ENCODE measurements around the gene MAP4K4. TPM values are rescaled to one million over a fixed set of nuclear protein-coding genes. Genes with fewer than 3 reads are reported as not detected.

MAP4K4 gene
- total RNA-seq, 2 experiments from 2014 or later: 92.8 to 94.0 TPM

DNA sequence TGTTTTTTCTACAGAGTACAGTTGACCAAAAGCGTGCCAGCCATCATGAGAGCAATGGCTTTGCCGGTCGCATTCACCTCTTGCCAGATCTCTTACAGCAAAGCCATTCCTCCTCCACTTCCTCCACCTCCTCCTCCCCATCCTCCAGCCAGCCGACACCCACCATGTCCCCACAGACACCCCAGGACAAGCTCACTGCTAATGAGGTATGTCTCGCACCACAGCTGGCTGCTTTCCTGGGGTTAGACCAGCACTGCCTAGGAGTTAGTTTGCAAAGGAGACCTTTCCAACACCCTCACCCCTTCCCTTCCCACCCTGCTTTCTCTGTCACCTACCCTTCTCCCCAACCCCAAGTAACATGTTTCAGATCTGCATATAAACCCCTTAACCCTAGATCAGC is 174.0 kb downstream of the MAP4K4 start:
- Histone ChIP-seq H3K27me3 (ENCODE audit: control insufficient read depth in 1 of 2, insufficient read depth in 2 of 2, low read length in 2 of 2) (no peaks in the 10 kb centered on the region), H3K9me3 (ENCODE audit: control insufficient read depth in 1 of 2, insufficient read depth in 1 of 2, low read length in 2 of 2) (no peaks in the 10 kb centered on the region), H3K27ac (ENCODE audit: low read depth in 1 of 2, low read length in 2 of 2) (no peak overlapping the region), H3K36me3 (ENCODE audit: insufficient read depth, low read length) (peaks cover 96% of the 10 kb centered on the region), H3K4me3 (ENCODE audit: low read length) (no peak overlapping the region), H3K4me1 (ENCODE audit: insufficient read depth, low read length) (no peaks in the 10 kb centered on the region)
- Mint-ChIP-seq H3K36me3 (ENCODE audit: low read depth) (peaks cover 99% of the 10 kb centered on the region), H3K9me3 (no peaks in the 10 kb centered on the region), H3K27me3 (no peaks in the 10 kb centered on the region), H3K4me3 (no peak overlapping the region), H3K4me1 (ENCODE audit: low read depth) (no peaks in the 10 kb centered on the region), H3K27ac (no peak overlapping the region)
- ATAC-seq (ENCODE audit: poor library complexity) (no peak), DNase-seq (no peak)
- TF ChIP-seq, protein P1, sequence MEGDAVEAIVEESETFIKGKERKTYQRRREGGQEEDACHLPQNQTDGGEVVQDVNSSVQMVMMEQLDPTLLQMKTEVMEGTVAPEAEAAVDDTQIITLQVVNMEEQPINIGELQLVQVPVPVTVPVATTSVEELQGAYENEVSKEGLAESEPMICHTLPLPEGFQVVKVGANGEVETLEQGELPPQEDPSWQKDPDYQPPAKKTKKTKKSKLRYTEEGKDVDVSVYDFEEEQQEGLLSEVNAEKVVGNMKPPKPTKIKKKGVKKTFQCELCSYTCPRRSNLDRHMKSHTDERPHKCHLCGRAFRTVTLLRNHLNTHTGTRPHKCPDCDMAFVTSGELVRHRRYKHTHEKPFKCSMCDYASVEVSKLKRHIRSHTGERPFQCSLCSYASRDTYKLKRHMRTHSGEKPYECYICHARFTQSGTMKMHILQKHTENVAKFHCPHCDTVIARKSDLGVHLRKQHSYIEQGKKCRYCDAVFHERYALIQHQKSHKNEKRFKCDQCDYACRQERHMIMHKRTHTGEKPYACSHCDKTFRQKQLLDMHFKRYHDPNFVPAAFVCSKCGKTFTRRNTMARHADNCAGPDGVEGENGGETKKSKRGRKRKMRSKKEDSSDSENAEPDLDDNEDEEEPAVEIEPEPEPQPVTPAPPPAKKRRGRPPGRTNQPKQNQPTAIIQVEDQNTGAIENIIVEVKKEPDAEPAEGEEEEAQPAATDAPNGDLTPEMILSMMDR (IDR thresholded peaks at IDR 0.05): no peak
- ChIA-PET POLR2A (no interaction called here), CTCF (no interaction called here)
- intact Hi-C loops (cut with DNase I, micrococcal nuclease): no loop called here

DNA sequence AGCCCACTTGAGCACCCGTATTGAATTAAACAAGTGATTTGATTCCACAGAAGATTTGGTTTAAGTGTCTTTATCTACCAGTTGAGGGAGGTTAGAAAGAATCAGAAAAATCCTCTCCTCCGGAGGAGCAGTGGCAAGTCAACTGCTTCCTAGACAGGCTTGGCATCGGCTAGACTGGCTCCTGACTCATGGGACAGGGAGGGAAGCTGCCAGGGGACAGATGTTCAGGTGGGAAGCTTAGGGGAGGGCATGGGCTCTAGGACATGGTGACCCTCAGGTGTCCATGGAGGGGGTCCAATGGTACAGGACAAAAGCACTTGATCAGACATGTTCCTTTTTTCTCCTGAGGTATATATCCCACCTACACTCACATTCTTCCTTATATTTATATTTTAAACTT is 175.0 kb downstream of the MAP4K4 start:
- H3K4me3 ChIP-seq (ENCODE audit: low read length): no peak overlapping the region
- Mint-ChIP-seq H3K9me3 (no peaks in the 10 kb centered on the region), H3K27me3 (no peaks in the 10 kb centered on the region), H3K27ac (peak overlapping the region; percentile 33), H3K36me3 (ENCODE audit: low read depth) (peaks cover 99% of the 10 kb centered on the region), H3K4me1 (ENCODE audit: low read depth) (no peaks in the 10 kb centered on the region), H3K4me3 (no peak overlapping the region)
- ChIA-PET POLR2A (no interaction called here), CTCF (no interaction called here)
- ATAC-seq (ENCODE audit: poor library complexity): no peak
- H3K9me3 ChIP-seq (ENCODE audit: control insufficient read depth in 1 of 2, insufficient read depth in 1 of 2, low read length in 2 of 2): no peaks in the 10 kb centered on the region
- H3K27ac ChIP-seq (ENCODE audit: low read depth in 1 of 2, low read length in 2 of 2): no peak overlapping the region
- TF ChIP-seq, protein P1 (IDR thresholded peaks at IDR 0.05): no peak
- no peaks in the 10 kb centered on the region for H3K4me1 ChIP-seq (ENCODE audit: insufficient read depth, low read length)
- intact Hi-C loops (cut with DNase I, micrococcal nuclease): no loop called here
- peaks cover 94% of the 10 kb centered on the region for H3K36me3 ChIP-seq (ENCODE audit: insufficient read depth, low read length)
- H3K27me3 ChIP-seq (ENCODE audit: control insufficient read depth in 1 of 2, insufficient read depth in 2 of 2, low read length in 2 of 2): no peaks in the 10 kb centered on the region
- DNase-seq: no peak

DNA sequence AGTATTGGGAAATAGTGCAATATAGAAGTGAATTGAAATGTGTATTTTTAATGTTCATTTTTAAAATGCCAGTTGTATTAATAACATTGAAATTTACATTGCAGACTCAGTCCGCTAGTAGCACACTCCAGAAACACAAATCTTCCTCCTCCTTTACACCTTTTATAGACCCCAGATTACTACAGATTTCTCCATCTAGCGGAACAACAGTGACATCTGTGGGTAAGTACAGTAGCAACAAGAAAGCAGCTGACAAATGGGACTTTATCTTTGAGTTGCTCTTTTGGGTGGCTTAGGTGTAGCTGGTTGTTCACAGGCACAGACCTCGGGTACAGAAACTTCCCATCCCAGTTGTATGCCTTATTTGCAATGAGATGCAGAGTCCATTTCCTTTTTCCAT is 176.0 kb downstream of the MAP4K4 start:
- Histone ChIP-seq H3K36me3 (ENCODE audit: insufficient read depth, low read length) (peaks cover 91% of the 10 kb centered on the region), H3K4me3 (ENCODE audit: low read length) (no peak overlapping the region), H3K9me3 (ENCODE audit: control insufficient read depth in 1 of 2, insufficient read depth in 1 of 2, low read length in 2 of 2) (no peaks in the 10 kb centered on the region), H3K27me3 (ENCODE audit: control insufficient read depth in 1 of 2, insufficient read depth in 2 of 2, low read length in 2 of 2) (no peaks in the 10 kb centered on the region), H3K4me1 (ENCODE audit: insufficient read depth, low read length) (no peaks in the 10 kb centered on the region), H3K27ac (ENCODE audit: low read depth in 1 of 2, low read length in 2 of 2) (no peak overlapping the region)
- ChIA-PET POLR2A (no interaction called here), CTCF (interaction anchor here (1.2 kb wide), 1 partner anchor 455 kb away, joined by 5 read pairs; no protein-coding TSS in a partner anchor)
- TF ChIP-seq, protein P1 (IDR thresholded peaks at IDR 0.05): no peak
- Mint-ChIP-seq H3K36me3 (ENCODE audit: low read depth) (peaks cover 97% of the 10 kb centered on the region), H3K27me3 (no peaks in the 10 kb centered on the region), H3K27ac (no peak overlapping the region), H3K4me3 (no peak overlapping the region), H3K4me1 (ENCODE audit: low read depth) (no peaks in the 10 kb centered on the region), H3K9me3 (no peaks in the 10 kb centered on the region)
- no peak for DNase-seq
- intact Hi-C loops (cut with DNase I, micrococcal nuclease): no loop called here
- no peak for ATAC-seq (ENCODE audit: poor library complexity)

Data from CD4-positive, alpha-beta T cell (primary cell).